Ovary (tissue), 3 donors: ENCODE results near the gene NBPF6.
"Not testable (repeated sequence)": the region's sequence is repeated elsewhere in the genome, so short reads cannot be mapped to it uniquely, and the experiment has no call there.

ENCODE experiments used
- CTCF ChIP-seq, 3 donors: fragments of 450-650 bp in 2 of 3; fragments of 200-600 bp in 1 of 3; IDR thresholded peaks; one replicate each; pipeline versions ENCODE4 v1.5.1 to v1.8.0; 2016 to 2022; ENCODE audit warnings: antibody characterized with exemption in 3 of 3, mild to moderate bottlenecking in 1 of 3
- POLR2A ChIP-seq: fragments of 450-650 bp; IDR thresholded peaks from one replicate; pipeline ENCODE4 v1.6.1; 2017; ENCODE audit warnings: antibody characterized with exemption, mild to moderate bottlenecking, moderate library complexity
- donor health status: DM: no; HTN: no; CAD: no.

DNA sequence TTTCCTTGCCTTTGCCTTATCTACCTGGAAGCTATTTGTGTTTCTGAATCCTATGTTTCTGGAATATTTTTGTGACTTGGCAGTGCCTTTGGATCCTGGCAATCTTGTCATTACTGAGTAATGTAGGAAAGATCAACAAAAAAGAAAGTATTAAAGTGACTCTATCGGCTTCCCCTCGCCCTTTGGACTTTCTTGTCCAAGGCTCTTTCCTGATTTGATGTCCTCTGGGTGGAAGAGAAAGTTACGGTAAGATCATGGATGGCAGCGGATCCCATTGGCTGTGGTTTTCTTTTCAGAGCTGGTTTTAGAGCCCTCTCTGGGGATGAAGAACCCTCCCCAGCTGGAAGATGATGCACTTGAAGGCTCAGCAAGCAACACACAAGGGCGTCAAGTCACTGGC lies 17.0 kb downstream of the NBPF6 start:
- not testable (repeated sequence) for TF ChIP-seq CTCF (IDR thresholded peaks at IDR 0.05); POLR2A
